C4-2B (cell line): ENCODE measurements around the gene REPS2.

Experiments
- ZFX ChIP-seq: fragments of 450-650 bp; IDR thresholded peaks from 2 replicates; pipeline ENCODE4 v1.6.1; 2017
- TF ChIP-seq, protein P1 (sequence below): fragments of 450-650 bp; conservative IDR thresholded peaks from 2 replicates; pipeline ENCODE4 v1.5.1; 2017; ENCODE audit warnings: mild to moderate bottlenecking

DNA sequence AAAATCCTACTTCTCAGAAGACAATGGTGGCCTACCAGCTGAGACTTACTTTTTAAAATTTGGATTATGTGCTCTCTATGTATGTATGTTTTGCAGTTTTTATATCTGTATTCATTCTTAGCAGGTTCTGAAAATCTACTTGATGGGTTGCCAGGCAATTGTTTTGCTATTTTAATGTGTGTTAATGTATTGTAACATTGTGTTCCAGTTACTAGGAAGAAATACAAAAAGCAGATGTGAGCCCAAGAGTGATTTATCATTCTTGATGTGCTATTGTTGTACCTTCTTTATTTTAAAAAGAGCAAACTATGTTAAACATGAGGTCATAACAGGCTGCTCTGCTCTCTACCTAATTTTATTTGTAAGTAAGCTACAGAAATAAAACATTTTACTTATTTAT, 81.9 kb downstream of the REPS2 start:
- TF ChIP-seq, protein P1, sequence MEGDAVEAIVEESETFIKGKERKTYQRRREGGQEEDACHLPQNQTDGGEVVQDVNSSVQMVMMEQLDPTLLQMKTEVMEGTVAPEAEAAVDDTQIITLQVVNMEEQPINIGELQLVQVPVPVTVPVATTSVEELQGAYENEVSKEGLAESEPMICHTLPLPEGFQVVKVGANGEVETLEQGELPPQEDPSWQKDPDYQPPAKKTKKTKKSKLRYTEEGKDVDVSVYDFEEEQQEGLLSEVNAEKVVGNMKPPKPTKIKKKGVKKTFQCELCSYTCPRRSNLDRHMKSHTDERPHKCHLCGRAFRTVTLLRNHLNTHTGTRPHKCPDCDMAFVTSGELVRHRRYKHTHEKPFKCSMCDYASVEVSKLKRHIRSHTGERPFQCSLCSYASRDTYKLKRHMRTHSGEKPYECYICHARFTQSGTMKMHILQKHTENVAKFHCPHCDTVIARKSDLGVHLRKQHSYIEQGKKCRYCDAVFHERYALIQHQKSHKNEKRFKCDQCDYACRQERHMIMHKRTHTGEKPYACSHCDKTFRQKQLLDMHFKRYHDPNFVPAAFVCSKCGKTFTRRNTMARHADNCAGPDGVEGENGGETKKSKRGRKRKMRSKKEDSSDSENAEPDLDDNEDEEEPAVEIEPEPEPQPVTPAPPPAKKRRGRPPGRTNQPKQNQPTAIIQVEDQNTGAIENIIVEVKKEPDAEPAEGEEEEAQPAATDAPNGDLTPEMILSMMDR, result no peak
- TF ChIP-seq ZFX, result no peak
